ENCODE data around the gene FAM184A.
"Not testable (repeated sequence)": the region's sequence is repeated elsewhere in the genome, so short reads cannot be mapped to it uniquely, and the experiment has no call there.

The FAM184A gene, protein sequence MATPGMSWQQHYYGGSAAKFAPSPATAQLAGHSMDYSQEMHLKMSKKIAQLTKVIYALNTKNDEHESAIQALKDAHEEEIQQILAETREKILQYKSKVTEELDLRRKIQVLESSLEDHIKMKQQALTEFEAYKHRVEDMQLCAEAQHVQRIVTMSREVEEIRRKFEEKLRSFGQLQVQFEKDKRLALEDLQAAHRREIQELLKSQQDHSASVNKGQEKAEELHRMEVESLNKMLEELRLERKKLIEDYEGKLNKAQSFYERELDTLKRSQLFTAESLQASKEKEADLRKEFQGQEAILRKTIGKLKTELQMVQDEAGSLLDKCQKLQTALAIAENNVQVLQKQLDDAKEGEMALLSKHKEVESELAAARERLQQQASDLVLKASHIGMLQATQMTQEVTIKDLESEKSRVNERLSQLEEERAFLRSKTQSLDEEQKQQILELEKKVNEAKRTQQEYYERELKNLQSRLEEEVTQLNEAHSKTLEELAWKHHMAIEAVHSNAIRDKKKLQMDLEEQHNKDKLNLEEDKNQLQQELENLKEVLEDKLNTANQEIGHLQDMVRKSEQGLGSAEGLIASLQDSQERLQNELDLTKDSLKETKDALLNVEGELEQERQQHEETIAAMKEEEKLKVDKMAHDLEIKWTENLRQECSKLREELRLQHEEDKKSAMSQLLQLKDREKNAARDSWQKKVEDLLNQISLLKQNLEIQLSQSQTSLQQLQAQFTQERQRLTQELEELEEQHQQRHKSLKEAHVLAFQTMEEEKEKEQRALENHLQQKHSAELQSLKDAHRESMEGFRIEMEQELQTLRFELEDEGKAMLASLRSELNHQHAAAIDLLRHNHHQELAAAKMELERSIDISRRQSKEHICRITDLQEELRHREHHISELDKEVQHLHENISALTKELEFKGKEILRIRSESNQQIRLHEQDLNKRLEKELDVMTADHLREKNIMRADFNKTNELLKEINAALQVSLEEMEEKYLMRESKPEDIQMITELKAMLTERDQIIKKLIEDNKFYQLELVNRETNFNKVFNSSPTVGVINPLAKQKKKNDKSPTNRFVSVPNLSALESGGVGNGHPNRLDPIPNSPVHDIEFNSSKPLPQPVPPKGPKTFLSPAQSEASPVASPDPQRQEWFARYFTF

DNA sequence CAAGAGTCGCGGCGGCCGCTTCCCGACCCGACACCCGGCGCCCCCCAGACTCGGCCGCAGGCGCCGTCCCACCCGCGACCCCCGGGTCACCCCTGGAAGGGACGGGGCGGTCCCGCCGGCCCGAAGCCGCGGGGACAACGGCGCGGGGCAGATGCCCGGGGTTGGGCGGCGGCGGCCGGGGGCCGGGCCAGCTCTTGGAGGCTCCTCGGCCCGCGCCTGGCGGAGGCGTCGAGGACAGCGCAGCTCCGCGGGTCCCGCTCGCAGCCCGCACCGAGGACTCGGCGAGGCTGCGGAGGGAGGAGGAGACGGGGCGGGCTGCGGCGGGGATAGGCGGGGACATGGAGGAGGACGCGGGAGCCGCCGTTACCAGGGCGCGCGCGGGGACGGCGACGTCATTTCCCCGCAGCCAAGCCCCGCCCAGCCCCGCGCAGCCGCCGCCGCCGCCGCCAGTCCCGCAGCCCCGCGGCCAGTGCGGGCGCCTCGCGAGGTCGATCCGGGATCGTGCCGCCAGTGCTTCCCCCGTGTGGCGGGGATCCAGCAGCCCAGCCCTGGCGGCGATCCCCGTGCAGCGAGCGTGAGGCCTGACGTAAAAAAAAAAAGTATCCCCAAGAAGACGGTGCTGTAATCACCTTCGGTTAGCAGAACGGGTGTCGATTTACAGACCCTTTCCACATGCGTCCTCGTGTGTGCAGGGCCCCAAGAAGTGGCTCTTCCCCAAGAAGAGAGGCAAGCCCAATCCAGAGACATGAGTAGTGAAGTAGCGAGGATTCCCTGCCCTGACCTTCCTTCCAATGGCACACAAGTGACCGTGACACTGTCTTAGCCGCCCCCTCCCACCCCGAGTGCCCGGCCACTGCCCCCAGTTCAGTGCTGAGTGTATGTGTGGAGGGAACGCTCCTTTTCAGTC is at the start of gene FAM184A:
Gene FAM184A (minus strand): TSS at position 289 of the 907 bp plus-strand sequence. CDS start 365 bp downstream, outside the sequence.
- peaks cover 12% of the 10 kb centered on the region for H3K9me3 Mint-ChIP-seq
- peak; percentile 71 for ATAC-seq
- peaks cover 13% of the 10 kb centered on the region for H3K27me3 Mint-ChIP-seq
- H3K27ac Mint-ChIP-seq, result no peak within 1 kb of the TSS
- H3K36me3 Mint-ChIP-seq, result peaks cover 6% of the 10 kb centered on the region
- peaks cover 10% of the 10 kb centered on the region for H3K4me1 Mint-ChIP-seq
- peak within 1 kb of the TSS; percentile 85 for H3K4me3 Mint-ChIP-seq

DNA sequence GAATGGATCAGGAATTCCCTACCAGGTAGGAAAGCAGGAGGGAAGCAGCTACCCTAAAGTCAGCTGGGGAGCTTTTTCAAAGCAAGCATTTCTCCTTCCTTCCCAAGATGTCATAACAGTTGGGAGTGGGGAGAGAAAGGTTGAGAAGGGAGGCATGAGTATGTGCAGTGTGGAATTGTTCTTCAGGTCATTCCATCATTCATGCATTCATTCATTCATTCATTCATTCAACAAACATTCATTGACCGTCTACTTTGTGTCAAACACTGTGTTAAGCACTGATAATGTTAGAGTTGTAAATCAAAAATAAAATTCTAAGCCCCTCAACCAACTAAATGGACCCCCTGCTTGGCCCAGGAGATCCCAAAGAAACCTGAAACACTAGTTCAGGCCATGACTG is 49.2 kb upstream of the FAM184A start:
- no peaks in the 10 kb centered on the region for H3K36me3 Mint-ChIP-seq

DNA sequence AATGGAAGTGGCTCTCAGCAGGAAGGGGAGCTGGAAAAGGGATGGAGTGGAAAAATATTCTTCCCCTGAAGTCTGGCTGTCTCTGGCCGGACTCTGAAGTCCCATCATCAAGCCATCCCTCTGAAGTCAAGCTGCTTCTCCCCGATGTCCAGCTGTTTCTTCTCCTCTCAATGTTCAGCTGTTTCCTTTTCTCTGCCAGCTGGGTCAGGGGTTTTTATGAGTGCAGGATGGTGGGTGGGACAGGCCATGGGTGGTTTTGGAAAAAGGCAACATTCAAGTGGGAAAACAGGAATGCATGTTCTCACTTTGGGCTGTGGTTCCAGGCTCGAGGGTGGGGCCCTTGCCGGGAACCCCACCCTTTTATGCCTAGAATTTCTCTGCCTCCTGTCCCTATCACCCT is 48.4 kb upstream of the FAM184A start:
- Mint-ChIP-seq H3K27ac (no peak overlapping the region), H3K27me3 (peaks cover 18% of the 10 kb centered on the region), H3K9me3 (no peaks in the 10 kb centered on the region), H3K4me3 (no peak overlapping the region), H3K36me3 (no peaks in the 10 kb centered on the region), H3K4me1 (peaks cover 7% of the 10 kb centered on the region)
- ATAC-seq, result no peak

More for the DNA sequence above, 49.2 kb upstream of the FAM184A start:
- peaks cover 7% of the 10 kb centered on the region for H3K4me1 Mint-ChIP-seq
- no peaks in the 10 kb centered on the region for H3K9me3 Mint-ChIP-seq
- H3K4me3 Mint-ChIP-seq, result no peak overlapping the region
- peaks cover 18% of the 10 kb centered on the region for H3K27me3 Mint-ChIP-seq
- no peak for ATAC-seq
- no peak overlapping the region for H3K27ac Mint-ChIP-seq

DNA sequence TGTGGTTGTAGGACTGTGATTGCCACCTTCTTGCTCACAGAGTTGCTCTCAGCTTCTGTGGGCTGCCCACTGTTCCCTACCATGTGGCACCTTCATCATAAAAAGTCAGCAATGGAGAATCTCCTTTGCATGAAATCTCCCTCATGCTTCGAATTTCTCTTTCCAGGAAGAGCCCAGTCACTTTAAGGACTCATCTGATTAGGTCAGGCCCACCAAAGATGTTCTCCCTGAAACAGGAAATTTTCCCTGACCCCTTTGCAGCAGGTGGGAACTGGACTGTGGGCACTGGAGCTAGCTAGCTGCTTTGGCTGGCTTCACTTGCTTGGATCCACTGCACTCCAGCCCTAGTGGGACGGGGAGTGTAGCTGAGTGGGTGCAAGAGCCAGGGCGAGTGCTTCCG is 47.7 kb upstream of the FAM184A start:
- no peaks in the 10 kb centered on the region for H3K36me3 Mint-ChIP-seq
- peaks cover 7% of the 10 kb centered on the region for H3K4me1 Mint-ChIP-seq
- H3K9me3 Mint-ChIP-seq, result no peaks in the 10 kb centered on the region
- no peak overlapping the region for H3K27ac Mint-ChIP-seq
- ATAC-seq, result no peak
- H3K27me3 Mint-ChIP-seq, result peaks cover 18% of the 10 kb centered on the region
- no peak overlapping the region for H3K4me3 Mint-ChIP-seq

DNA sequence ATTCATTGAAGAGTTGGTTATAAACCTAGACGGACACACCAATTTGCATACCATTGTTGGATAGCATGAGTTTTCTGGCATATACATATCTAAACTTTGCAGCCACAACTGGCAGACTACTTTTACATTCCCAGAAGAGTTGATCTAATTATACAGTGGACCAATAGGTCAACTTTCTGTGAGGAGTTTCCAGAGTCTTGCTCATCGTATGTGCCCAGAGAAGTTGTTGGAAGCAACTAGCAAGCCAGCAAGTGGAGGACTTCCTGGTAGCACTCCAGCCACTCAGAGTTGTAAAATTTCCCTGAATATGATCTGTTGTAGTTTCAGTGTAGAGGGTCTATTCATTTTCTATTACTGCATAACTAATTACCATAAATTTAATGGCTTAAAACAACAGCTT is 47.1 kb upstream of the FAM184A start:
- Mint-ChIP-seq H3K4me1 (peaks cover 7% of the 10 kb centered on the region), H3K9me3 (no peaks in the 10 kb centered on the region), H3K4me3 (no peak overlapping the region), H3K27me3 (peaks cover 18% of the 10 kb centered on the region), H3K36me3 (no peaks in the 10 kb centered on the region), H3K27ac (no peak overlapping the region)
- ATAC-seq, result no peak

DNA sequence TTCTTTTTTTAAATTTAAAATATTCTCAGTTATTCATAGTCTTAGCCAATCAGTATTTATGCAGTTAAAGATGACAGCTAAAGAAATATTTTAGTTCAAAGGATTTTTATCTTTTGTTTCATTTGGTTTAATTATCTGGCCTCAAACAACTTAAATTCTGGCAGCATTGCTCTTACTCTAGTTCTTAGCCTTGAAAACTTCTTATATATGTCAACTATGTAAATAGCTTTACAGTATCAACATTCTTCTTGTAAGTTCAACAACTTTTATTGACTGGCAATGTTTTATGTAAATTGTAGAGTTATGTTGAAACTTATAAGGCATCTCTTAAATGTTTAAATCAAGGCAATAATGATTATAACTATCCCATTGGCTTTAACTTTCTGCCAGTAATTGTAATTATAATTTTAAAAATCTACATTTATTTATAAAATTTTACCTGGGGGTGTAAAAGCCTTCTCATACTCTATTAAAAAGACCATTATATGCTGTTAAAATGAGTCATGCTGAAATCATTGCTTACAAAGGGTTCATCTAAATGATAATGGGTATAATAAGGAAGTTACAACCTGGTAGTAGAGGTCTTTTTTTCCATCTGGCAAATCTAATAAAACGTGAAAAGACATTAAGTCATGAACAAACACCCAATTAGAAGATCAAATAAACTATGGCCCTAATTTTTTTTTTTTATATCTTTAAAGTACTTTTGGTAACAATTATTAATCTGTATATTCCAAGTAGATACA is 45.8 kb upstream of the FAM184A start:
- Mint-ChIP-seq H3K27ac (no peak overlapping the region), H3K27me3 (peaks cover 18% of the 10 kb centered on the region), H3K9me3 (no peaks in the 10 kb centered on the region), H3K36me3 (no peaks in the 10 kb centered on the region), H3K4me1 (peaks cover 1% of the 10 kb centered on the region), H3K4me3 (no peak overlapping the region)
- ATAC-seq, result no peak

DNA sequence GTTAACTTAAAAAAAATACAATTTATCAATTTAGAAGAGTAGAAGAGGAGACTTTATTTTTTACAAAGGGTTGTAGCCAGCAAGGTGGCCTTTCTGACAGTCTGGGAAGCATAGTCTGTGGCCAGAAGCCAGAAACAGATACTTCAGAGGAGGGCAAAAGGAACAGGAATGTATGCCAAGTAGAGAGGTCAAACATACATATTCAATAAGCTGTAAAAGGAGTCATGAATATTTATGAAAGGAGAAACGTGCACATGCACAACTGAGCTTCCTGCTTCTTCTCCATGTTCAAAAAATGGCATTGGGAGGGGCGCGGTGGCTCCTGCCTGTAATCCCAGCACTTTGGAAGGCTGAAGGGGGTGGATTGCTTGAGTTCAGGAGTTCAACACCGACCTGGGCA is 43.9 kb upstream of the FAM184A start:
- H3K4me1 Mint-ChIP-seq, result no peaks in the 10 kb centered on the region
- no peaks in the 10 kb centered on the region for H3K9me3 Mint-ChIP-seq
- H3K27ac Mint-ChIP-seq, result no peak overlapping the region
- peaks cover 8% of the 10 kb centered on the region for H3K27me3 Mint-ChIP-seq
- H3K36me3 Mint-ChIP-seq, result no peaks in the 10 kb centered on the region
- H3K4me3 Mint-ChIP-seq, result no peak overlapping the region
- ATAC-seq, result no peak

DNA sequence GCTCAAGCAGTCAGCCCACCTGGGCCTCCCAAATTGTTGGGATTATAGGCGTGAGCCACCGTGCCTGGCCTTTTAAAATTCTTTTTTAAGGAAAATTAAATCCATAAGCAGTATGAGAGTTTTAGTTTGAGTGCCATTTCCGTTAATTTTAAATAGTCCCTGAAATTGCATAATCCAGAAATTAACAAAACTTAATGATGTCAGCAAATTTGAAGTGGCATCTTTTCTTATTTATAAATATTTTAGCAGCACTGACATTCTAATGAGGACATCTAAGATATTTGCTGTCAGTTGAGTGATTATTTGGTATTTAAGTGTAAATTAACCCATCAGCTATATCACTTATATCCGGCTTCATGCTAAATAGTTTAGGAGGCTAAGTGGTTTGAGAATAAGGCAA is 42.9 kb upstream of the FAM184A start:
- Mint-ChIP-seq H3K4me1 (no peaks in the 10 kb centered on the region), H3K4me3 (no peak overlapping the region), H3K27me3 (peaks cover 8% of the 10 kb centered on the region), H3K36me3 (no peaks in the 10 kb centered on the region), H3K27ac (no peak overlapping the region), H3K9me3 (no peaks in the 10 kb centered on the region)
- no peak for ATAC-seq

DNA sequence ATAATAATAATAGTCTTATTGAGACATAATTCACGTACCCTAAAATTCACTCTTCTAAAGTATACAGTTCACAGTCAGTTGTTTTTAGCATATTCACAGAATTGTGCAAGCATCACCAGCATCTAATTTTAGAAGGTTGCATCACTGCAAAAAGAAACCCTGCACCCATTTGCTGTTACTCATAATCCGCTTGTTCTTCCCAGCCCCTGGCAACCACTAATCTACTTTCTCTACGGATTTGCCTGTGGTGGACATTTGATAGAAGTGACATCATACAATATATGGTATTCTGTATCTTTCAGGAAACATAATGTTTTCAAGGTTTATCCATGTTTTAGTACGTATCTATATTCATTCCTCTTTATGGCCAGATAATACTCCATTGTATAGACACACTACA is 41.5 kb upstream of the FAM184A start:
- no peaks in the 10 kb centered on the region for H3K9me3 Mint-ChIP-seq
- H3K27ac Mint-ChIP-seq, result no peak overlapping the region
- H3K4me1 Mint-ChIP-seq, result no peaks in the 10 kb centered on the region
- H3K36me3 Mint-ChIP-seq, result no peaks in the 10 kb centered on the region
- no peak for ATAC-seq
- H3K27me3 Mint-ChIP-seq, result peaks cover 16% of the 10 kb centered on the region
- no peak overlapping the region for H3K4me3 Mint-ChIP-seq

DNA sequence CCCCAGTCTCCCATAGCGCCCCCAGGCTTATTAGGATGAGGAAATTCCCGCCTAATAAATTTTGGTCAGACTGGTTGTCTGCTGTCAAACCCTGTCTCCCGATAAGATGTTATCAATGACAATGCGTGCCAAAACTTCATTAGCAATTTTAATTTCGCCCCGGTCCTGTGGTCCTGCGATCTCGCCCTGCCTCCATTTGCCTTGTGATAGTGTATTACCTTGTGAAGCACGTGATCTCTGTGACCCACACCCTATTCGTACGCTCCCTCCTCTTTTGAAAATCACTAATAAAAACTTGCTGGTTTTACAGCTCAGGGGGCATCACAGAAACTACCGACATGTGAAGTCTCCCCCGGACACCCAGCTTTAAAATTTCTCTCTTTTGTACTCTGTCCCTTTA is 40.6 kb upstream of the FAM184A start:
- H3K36me3 Mint-ChIP-seq, ATAC-seq, H3K27ac Mint-ChIP-seq, H3K9me3 Mint-ChIP-seq, H3K4me1 Mint-ChIP-seq, H3K4me3 Mint-ChIP-seq: not testable (repeated sequence)
- peaks cover 16% of the 10 kb centered on the region for H3K27me3 Mint-ChIP-seq

DNA sequence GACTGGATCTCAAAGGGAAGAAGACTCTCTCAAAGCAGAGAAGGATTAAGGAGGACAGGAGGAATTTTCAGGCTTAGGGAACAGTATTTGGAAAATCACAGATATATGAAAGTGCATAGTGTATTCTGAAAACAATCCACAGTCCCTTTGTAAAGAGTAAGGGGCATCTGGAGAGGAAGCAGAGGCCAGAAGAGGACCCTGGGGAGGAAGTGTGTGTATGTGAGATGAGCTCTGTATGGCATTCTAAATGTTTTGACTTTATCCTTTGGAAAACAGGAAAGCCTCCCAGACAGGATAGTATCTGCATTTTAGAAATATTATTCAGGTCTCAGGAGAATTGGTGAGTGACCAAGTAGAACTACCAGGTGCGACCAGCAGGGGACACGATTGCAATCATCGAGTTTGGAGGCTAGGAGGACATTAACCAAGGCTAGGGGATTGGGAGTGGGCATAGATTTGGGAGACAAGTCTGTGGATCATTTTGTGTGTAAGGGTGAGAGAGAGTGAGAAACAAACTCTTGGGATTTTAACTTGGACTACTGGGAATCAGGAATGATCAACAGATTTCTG is 38.3 kb upstream of the FAM184A start:
- Mint-ChIP-seq H3K9me3 (no peaks in the 10 kb centered on the region), H3K27ac (no peak overlapping the region), H3K27me3 (peaks cover 16% of the 10 kb centered on the region), H3K4me1 (peaks cover 4% of the 10 kb centered on the region), H3K36me3 (no peaks in the 10 kb centered on the region), H3K4me3 (no peak overlapping the region)
- ATAC-seq, result no peak

DNA sequence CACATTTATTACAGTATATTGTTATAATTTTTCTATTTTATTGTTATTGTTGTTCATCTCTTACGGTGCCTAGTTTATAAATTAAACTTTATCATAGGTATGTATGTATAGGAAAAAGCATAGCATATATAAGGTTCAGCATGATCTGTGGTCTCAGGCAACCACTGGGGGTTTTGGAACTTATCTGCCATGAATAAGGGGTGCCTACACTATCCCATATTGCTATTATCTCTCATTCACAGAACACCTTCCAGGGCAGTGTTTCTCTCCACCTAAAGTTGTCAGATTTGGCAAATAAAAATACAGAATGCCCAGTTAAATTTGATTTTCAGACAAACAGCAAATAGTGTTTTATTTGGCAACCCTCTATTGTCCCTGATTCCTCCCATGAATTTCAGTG is 35.5 kb upstream of the FAM184A start:
- no peak for ATAC-seq
- no peak overlapping the region for H3K4me3 Mint-ChIP-seq
- H3K4me1 Mint-ChIP-seq, result peaks cover 10% of the 10 kb centered on the region
- H3K9me3 Mint-ChIP-seq, result no peaks in the 10 kb centered on the region
- peaks cover 16% of the 10 kb centered on the region for H3K27me3 Mint-ChIP-seq
- no peak overlapping the region for H3K27ac Mint-ChIP-seq
- H3K36me3 Mint-ChIP-seq, result no peaks in the 10 kb centered on the region

DNA sequence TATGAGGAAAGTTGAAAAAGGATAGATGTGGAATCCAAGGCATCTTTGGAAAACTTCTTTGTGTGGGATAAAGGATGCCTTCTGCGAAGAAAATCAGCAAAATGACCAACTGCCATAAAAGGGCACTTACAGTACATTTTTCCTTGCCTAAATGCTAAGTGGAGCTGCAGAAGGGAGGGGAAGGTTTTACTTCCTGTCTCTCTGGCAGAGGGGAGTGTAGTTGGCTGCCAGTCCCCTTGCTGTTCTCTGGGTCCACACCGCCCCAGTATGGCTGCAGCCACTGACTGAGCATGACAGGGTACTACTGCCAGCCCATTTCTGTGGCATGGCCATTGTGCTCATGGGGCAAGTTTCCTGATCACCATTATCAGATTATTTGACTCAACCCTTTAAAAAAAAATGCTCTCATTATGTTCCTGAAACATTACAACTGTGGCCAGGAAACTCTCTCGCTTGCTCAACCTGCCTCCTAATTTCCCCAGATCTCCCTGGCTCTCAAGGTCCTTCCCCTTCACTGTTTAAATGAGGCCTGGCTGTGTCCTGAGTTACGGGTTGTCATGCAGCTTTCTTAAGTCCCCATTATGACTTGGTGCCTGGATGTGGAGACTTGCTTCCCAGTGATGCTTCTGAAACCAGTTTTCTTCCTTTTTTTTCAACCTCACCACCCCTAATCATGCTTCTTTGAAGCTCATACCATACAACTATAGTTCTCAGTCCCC is 34.5 kb upstream of the FAM184A start:
- no peak overlapping the region for H3K4me3 Mint-ChIP-seq
- no peaks in the 10 kb centered on the region for H3K9me3 Mint-ChIP-seq
- no peak for ATAC-seq

More for the DNA sequence above, 34.5 kb upstream of the FAM184A start:
- peaks cover 16% of the 10 kb centered on the region for H3K27me3 Mint-ChIP-seq
- H3K27ac Mint-ChIP-seq, result no peak overlapping the region
- H3K4me1 Mint-ChIP-seq, result peaks cover 10% of the 10 kb centered on the region
- no peaks in the 10 kb centered on the region for H3K36me3 Mint-ChIP-seq

Data from stimulated activated memory B cell treated with anti-CD40 and anti-IgM and Interleukin-4, amounts not matched to agents 10 μg/mL and 1 μg/mL and 100 μg/mL, for 72 hours (primary cell).